NB4 (cell line): ENCODE measurements around the gene HCLS1.

Source experiments
- POLR2A ChIP-seq: IDR thresholded peaks from 2 replicates; pipeline ENCODE4 v1.6.1; 2011; ENCODE audit warnings: mild to moderate bottlenecking; ENCODE audit not compliant: insufficient read length; ENCODE audit errors: extremely low read depth
- TF ChIP-seq, protein P1 (sequence below): IDR thresholded peaks from 2 replicates; pipeline ENCODE4 v1.6.1; 2011; ENCODE audit warnings: low read depth, low read length

DNA sequence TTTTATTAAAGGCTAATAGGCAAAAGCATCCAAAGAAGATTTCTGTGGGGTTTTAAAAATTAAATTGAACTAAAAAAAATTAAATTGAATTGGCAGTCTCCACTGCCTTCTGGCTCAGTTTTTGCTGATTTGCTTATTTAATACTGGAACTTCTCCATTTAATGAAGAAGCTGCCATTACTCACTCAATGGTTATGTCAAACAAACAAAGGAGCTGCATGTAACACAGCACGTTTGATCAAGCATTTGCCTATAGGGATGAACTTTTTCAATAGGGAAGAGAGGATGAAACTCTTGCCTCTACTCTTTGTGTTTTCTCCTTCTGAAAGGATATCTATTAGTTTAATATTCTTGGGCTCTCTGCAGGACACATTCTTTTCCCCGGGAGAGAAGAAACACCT, 4.8 kb upstream of the HCLS1 start:
- TF ChIP-seq, protein P1, sequence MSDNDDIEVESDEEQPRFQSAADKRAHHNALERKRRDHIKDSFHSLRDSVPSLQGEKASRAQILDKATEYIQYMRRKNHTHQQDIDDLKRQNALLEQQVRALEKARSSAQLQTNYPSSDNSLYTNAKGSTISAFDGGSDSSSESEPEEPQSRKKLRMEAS, result no peak
- TF ChIP-seq POLR2A, result no peak
